Smooth muscle cell (in vitro differentiated cells): Measurements from ENCODE around the gene HBP1. TPM values are rescaled to one million over a fixed set of nuclear protein-coding genes. Genes with fewer than 3 reads are reported as not detected.

Experiments
- DNase-seq: peaks from one replicate; lab custom pipeline; 2025; ENCODE audit not compliant: unreplicated experiment; lab: John Stamatoyannopoulos, UW
- H2AFZ ChIP-seq: fragments of 200-600 bp; sonication (generic); 2 replicates; pipeline ENCODE4 v1.6.0; 2016; ENCODE audit warnings: antibody characterized with exemption, low read depth, mild to moderate bottlenecking
- H3F3A ChIP-seq: fragments of 200-600 bp; sonication (generic); 2 replicates; pipeline ENCODE4 v1.6.0; 2017; ENCODE audit warnings: antibody characterized with exemption, low read depth
- H3K27ac ChIP-seq: fragments of 200-600 bp; sonication (generic); 2 replicates; pipeline ENCODE4 v1.5.1; 2016; ENCODE audit warnings: low read depth, mild to moderate bottlenecking
- H3K27me3 ChIP-seq: fragments of 200-600 bp; sonication (generic); 2 replicates; pipeline ENCODE4 v1.6.1; 2016; ENCODE audit warnings: low read depth, mild to moderate bottlenecking
- H3K36me3 ChIP-seq: fragments of 200-600 bp; sonication (generic); 2 replicates; pipeline ENCODE4 v1.5.1; 2016; ENCODE audit warnings: low read depth
- H3K4me1 ChIP-seq: fragments of 200-600 bp; sonication (generic); 2 replicates; pipeline ENCODE4 v1.5.1; 2016; ENCODE audit warnings: low read depth
- H3K4me2 ChIP-seq: fragments of 200-600 bp; sonication (generic); 2 replicates; pipeline ENCODE4 v1.6.0; 2016; ENCODE audit warnings: mild to moderate bottlenecking
- H3K4me3 ChIP-seq: fragments of 200-600 bp; sonication (generic); 2 replicates; pipeline ENCODE4 v1.5.1; 2016; ENCODE audit warnings: mild to moderate bottlenecking
- H3K79me2 ChIP-seq: fragments of 200-600 bp; sonication (generic); 2 replicates; pipeline ENCODE4 v1.6.0; 2016; ENCODE audit warnings: low read depth, mild to moderate bottlenecking
- H3K9ac ChIP-seq: fragments of 200-600 bp; sonication (generic); 2 replicates; pipeline ENCODE4 v1.6.0; 2016; ENCODE audit warnings: low read depth
- H3K9me3 ChIP-seq: fragments of 200-600 bp; sonication (generic); replicated peaks from 2 replicates; pipeline ENCODE4 v1.5.1; 2016; ENCODE audit warnings: low read depth
- H4K20me1 ChIP-seq: fragments of 200-600 bp; sonication (generic); 2 replicates; pipeline ENCODE4 v1.6.0; 2016; ENCODE audit warnings: low read depth
- WGBS: methylation state at CpG from one replicate; pipeline ENCODE4 v1.1.7; 2016; ENCODE audit warnings: low lambda C conversion rate; 5-methylcytosine and 5-hydroxymethylcytosine counted together
- polyA plus RNA-seq: library from polyadenylated mRNA; unstranded; fragments of >200 nt; fragmentation: Nextera tagmentation; extraction: Ambion mirVana; gene quantifications from 2 replicates; pipeline ENCODE4 v1.2.1, GENCODE V29; 2016
- total RNA-seq: library from RNA; depleted of rRNA; stranded (reverse); fragments of >200 nt; gene quantifications from 2 replicates; pipeline ENCODE4 v1.2.3, GENCODE V29; 2014
- TF ChIP-seq, protein P1 (sequence below): fragments of 200-600 bp; sonication (generic); IDR thresholded peaks from 2 replicates; pipeline ENCODE4 v1.5.1; 2017; ENCODE audit warnings: borderline replicate concordance, mild to moderate bottlenecking, antibody characterized with exemption; ENCODE audit not compliant: insufficient read depth, poor library complexity, severe bottlenecking

Gene HBP1
- total and polyA plus RNA-seq, 2 experiments from 2014 or later = 57.9 to 102 TPM

DNA sequence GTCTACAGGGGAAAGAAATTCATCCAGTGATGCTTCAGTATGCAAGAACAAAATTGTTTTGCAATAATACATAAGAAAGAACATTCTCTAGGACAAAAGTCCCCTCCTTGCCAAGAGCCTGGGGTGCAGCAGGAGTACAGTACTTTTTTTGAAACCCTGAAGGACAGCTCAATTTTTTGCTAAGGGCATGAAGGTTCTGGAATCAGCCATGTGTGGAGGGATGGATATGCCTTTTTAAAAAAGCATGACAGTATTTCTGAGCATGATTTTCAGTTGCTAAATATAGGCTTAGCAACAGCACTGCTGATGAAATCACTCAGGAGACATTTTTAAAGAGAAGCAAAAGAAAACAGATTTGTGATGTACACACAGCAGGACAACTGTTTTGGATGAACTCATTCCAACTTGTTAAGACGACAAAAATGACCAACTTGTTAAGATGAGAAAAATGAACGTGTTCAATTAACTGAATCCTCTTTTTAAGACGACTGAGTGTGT lies 39.3 kb downstream of the HBP1 start:
- Histone ChIP-seq H3F3A (no peaks in the 10 kb centered on the region), H3K27ac (peak overlapping the region; percentile 41), H3K36me3 (no peaks in the 10 kb centered on the region), H3K9me3 (no peaks in the 10 kb centered on the region), H3K27me3 (no peaks in the 10 kb centered on the region), H3K9ac (no peak overlapping the region), H4K20me1 (no peaks in the 10 kb centered on the region), H3K4me3 (no peak overlapping the region), H3K79me2 (no peaks in the 10 kb centered on the region), H3K4me1 (no peaks in the 10 kb centered on the region), H2AFZ (no peak overlapping the region), H3K4me2 (no peak overlapping the region)
- 52% methylated on average over 3 of the region's 3 CpGs for WGBS
- TF ChIP-seq, protein P1, sequence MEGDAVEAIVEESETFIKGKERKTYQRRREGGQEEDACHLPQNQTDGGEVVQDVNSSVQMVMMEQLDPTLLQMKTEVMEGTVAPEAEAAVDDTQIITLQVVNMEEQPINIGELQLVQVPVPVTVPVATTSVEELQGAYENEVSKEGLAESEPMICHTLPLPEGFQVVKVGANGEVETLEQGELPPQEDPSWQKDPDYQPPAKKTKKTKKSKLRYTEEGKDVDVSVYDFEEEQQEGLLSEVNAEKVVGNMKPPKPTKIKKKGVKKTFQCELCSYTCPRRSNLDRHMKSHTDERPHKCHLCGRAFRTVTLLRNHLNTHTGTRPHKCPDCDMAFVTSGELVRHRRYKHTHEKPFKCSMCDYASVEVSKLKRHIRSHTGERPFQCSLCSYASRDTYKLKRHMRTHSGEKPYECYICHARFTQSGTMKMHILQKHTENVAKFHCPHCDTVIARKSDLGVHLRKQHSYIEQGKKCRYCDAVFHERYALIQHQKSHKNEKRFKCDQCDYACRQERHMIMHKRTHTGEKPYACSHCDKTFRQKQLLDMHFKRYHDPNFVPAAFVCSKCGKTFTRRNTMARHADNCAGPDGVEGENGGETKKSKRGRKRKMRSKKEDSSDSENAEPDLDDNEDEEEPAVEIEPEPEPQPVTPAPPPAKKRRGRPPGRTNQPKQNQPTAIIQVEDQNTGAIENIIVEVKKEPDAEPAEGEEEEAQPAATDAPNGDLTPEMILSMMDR = no peak
- DNase-seq = no peak

DNA sequence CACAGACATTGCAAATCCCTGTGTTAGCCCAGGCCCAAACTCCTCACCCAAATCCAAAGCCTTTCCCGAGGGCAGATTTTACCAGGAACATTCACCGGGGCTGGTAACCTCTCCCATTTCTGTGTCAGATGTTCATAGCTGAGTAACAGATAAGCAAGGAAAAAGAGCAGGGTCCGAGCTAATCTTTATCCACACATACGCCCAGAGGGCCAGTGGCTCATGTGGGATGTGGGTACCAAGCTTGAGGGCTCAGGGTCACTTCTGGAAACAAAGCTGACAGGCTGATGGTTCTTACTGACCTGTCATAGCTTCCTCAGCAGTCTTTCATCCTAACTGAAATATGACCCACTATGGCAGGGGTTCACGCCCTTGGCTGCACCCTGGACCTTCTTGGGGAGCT lies 39.8 kb downstream of the HBP1 start:
- Histone ChIP-seq H3K4me3 (no peak overlapping the region), H4K20me1 (no peaks in the 10 kb centered on the region), H3K27ac (peak overlapping the region; percentile 41), H3K4me2 (no peak overlapping the region), H3F3A (no peaks in the 10 kb centered on the region), H2AFZ (no peak overlapping the region), H3K4me1 (no peaks in the 10 kb centered on the region), H3K27me3 (no peaks in the 10 kb centered on the region), H3K79me2 (no peaks in the 10 kb centered on the region), H3K36me3 (no peaks in the 10 kb centered on the region), H3K9ac (no peak overlapping the region), H3K9me3 (no peaks in the 10 kb centered on the region)
- 60% methylated on average over 5 of the region's 5 CpGs for WGBS
- DNase-seq = no peak
- TF ChIP-seq, protein P1 = no peak

DNA sequence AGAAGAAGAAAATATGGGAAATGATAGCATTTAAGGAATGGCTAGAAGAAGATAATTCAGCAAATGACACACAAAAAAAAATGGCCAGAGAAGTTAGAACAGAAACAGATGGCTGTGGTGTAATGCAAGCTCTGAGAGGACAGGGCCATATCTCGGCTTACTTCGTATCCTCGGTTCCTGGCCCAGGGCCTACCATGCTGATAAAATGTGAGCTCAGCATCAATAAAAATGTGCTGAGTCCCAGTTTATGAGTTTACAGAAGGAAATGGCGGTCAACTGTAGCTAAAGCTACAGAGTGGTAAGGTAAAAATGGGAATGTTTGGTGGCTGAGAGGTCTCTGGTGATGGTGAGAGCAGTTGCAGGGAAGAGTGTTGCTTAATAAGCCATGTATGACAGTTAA lies 40.8 kb downstream of the HBP1 start:
- no peak for DNase-seq
- H3F3A ChIP-seq = no peaks in the 10 kb centered on the region
- H4K20me1 ChIP-seq = no peaks in the 10 kb centered on the region
- H3K4me3 ChIP-seq = no peak overlapping the region
- H3K36me3 ChIP-seq = no peaks in the 10 kb centered on the region
- no peaks in the 10 kb centered on the region for H3K9me3 ChIP-seq
- H3K27me3 ChIP-seq = no peaks in the 10 kb centered on the region
- TF ChIP-seq, protein P1 = no peak
- no peak overlapping the region for H3K4me2 ChIP-seq
- no peaks in the 10 kb centered on the region for H3K79me2 ChIP-seq
- H2AFZ ChIP-seq = no peak overlapping the region
- H3K27ac ChIP-seq = peak overlapping the region; percentile 41
- no peaks in the 10 kb centered on the region for H3K4me1 ChIP-seq
- 43% methylated on average over 4 of the region's 4 CpGs for WGBS
- H3K9ac ChIP-seq = no peak overlapping the region

DNA sequence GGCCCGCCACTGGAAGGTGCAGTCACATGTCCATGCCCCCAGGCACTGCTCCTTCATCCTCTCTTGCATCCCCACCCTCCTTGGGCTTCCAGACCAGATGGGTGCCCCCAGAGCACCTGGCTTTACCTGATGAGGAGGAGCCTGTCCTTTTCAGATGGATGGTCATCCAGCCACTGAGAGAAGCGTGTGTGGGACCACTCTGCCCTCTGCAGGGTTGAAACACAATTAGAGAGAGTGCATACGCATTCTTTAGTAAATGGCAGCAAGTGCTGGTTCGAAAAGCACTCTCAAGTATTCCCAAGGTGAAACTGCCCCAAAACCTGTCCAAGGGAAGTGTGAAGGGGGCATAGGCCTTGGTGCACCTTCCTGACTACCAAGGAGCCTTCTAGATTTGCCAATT lies 41.6 kb downstream of the HBP1 start:
- 92% methylated on average over 4 of the region's 4 CpGs for WGBS

More for the DNA sequence above, 41.6 kb downstream of the HBP1 start:
- H3K9me3 ChIP-seq = no peaks in the 10 kb centered on the region
- no peak overlapping the region for H3K27ac ChIP-seq
- no peak overlapping the region for H3K4me3 ChIP-seq
- no peak overlapping the region for H3K4me2 ChIP-seq
- H3F3A ChIP-seq = no peaks in the 10 kb centered on the region
- no peaks in the 10 kb centered on the region for H3K27me3 ChIP-seq
- no peaks in the 10 kb centered on the region for H4K20me1 ChIP-seq
- no peak overlapping the region for H3K9ac ChIP-seq
- no peaks in the 10 kb centered on the region for H3K79me2 ChIP-seq
- H3K4me1 ChIP-seq = no peaks in the 10 kb centered on the region
- TF ChIP-seq, protein P1 = no peak
- no peak overlapping the region for H2AFZ ChIP-seq
- H3K36me3 ChIP-seq = no peaks in the 10 kb centered on the region
- DNase-seq = no peak
